Right lobe of liver (tissue), 4 donors: Measurements from ENCODE around the gene ARFIP1.

Experiments used
- POLR2A ChIP-seq: fragments of 450-650 bp; IDR thresholded peaks from one replicate; pipeline ENCODE4 v1.6.1; 2017; ENCODE audit warnings: antibody characterized with exemption, mild to moderate bottlenecking
- TF ChIP-seq, protein P1 (sequence below), 4 donors: fragments of 200-600 bp in 3 of 4; fragments of 450-650 bp in 1 of 4; IDR thresholded peaks; one replicate each; pipeline versions ENCODE4 v1.5.1 to v1.8.0; 2016 to 2022; ENCODE audit warnings: antibody characterized with exemption in 4 of 4, mild to moderate bottlenecking in 2 of 4
- donor health status: DM: no; HTN: no; CAD: no.
- donor health status: DM: no; HTN: no; CAD: no.
- donor health status: DM: no; HTN: yes; CAD: no.

DNA sequence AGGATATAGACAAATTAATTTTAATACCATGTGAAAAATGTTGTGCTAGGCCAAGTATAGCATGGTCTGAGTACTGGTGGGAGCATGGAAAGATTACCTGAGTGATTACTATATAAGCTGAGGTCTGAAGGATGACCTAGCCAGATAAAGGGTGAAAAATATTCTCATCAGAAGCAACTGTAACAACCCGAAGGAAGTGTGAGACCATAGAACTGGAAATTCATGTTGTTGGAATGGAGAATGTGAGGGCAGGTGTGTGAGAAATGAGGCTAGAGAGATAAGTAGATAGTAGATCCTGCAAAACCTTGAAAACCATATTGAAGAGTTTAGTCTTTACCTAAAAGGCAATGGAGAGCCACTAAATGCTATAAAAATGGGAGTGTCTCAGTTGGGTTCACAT, 71.5 kb downstream of the ARFIP1 start:
- TF ChIP-seq, protein P1, sequence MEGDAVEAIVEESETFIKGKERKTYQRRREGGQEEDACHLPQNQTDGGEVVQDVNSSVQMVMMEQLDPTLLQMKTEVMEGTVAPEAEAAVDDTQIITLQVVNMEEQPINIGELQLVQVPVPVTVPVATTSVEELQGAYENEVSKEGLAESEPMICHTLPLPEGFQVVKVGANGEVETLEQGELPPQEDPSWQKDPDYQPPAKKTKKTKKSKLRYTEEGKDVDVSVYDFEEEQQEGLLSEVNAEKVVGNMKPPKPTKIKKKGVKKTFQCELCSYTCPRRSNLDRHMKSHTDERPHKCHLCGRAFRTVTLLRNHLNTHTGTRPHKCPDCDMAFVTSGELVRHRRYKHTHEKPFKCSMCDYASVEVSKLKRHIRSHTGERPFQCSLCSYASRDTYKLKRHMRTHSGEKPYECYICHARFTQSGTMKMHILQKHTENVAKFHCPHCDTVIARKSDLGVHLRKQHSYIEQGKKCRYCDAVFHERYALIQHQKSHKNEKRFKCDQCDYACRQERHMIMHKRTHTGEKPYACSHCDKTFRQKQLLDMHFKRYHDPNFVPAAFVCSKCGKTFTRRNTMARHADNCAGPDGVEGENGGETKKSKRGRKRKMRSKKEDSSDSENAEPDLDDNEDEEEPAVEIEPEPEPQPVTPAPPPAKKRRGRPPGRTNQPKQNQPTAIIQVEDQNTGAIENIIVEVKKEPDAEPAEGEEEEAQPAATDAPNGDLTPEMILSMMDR (IDR thresholded peaks at IDR 0.05): no peak
- no peak for TF ChIP-seq POLR2A
